Ectodermal cell (in vitro differentiated cells): ENCODE results near the gene PCDH12.
A peak's percentile ranks its signal among the peaks of the same experiment; 100 is the strongest.
"Not testable (repeated sequence)": the region's sequence is repeated elsewhere in the genome, so short reads cannot be mapped to it uniquely, and the experiment has no call there.

ENCODE experiments used
- H3K27ac ChIP-seq: 2 replicates; pipeline ENCODE4 v1.7.0; 2013; ENCODE audit warnings: mild to moderate bottlenecking, low read depth, low read length; ENCODE audit not compliant: insufficient read depth, poor library complexity, severe bottlenecking
- H3K27me3 ChIP-seq: 2 replicates; pipeline ENCODE4 v1.7.0; 2013; ENCODE audit warnings: mild to moderate bottlenecking, low read length; ENCODE audit not compliant: insufficient read depth, control insufficient read depth, poor library complexity, severe bottlenecking
- H3K36me3 ChIP-seq: one replicate; pipeline ENCODE4 v1.7.0; 2013; ENCODE audit warnings: low read length; ENCODE audit not compliant: control insufficient read depth, insufficient read depth
- H3K4me1 ChIP-seq: one replicate; pipeline ENCODE4 v1.7.0; 2013; ENCODE audit warnings: low read length; ENCODE audit not compliant: control insufficient read depth, insufficient read depth
- H3K4me3 ChIP-seq: 2 replicates; pipeline ENCODE4 v1.7.0; 2013; ENCODE audit warnings: low read depth, low read length, control low read depth; ENCODE audit not compliant: insufficient read depth
- H3K9me3 ChIP-seq: 2 replicates; pipeline ENCODE4 v1.7.0; 2013; ENCODE audit warnings: mild to moderate bottlenecking, low read length, moderate library complexity; ENCODE audit not compliant: control insufficient read depth
- WGBS, 2 experiments: methylation state at CpG; one replicate each; pipeline ENCODE4 v1.1.7; 2013; ENCODE audit warnings: missing lambda C conversion rate in 2 of 2; 5-methylcytosine and 5-hydroxymethylcytosine counted together

The PCDH12 gene

DNA sequence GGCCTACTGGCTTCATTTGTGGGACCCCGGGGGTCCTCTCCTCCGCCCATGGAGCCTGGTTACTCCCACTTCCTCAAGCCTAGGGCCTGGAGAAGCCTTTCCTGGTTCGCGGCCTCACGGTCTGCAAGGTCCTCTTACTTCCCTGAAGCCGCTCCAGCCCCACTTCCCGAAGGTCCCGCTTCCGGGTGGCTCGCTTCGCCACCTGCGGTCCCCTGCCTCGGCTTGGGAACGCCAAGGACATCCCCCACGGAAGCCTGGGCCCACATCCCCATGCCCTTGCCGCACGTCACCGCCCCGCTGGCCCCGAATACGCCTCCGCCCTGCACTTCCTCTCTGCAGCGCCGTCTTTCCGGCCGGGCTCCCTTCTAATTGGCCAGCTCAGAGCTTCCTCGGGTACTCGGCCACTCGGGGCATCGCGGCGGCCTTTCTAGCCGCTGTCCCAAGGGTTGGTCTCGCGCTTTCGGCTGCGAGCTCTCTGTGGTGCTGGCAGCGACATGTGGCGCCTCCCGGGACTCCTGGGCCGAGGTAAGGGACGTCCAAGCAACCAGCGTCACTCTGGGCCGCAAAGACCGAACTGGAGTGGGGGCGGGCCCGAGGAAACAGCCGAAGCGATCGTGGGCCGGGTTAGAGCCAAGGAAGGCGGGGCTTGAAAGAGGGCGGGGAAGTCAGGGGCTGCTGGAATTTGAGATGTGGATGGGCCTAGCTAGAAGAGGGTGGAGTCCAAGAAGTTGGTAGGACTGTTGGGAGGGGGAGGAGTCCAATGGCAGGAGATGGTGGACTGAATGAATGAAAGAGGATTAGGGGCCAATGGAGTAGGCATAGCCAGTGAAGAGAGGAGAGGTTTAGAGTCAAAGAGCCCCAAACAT lies 34.3 kb downstream of the PCDH12 start, which contains the start of gene DELE1:
Gene DELE1, plus strand, starts transcription at position 424 of the 866 bp plus-strand sequence. Its CDS starts 71 bp downstream, at position 495.
- H3K9me3 ChIP-seq, result no peaks in the 10 kb centered on the region
- H3K4me1 ChIP-seq, result no peaks in the 10 kb centered on the region
- no peaks in the 10 kb centered on the region for H3K27me3 ChIP-seq
- H3K36me3 ChIP-seq, result peaks cover 23% of the 10 kb centered on the region
- 0 to 1% methylated on average over 53 of the region's 53 CpGs for WGBS, 2 experiments
- peak within 1 kb of the TSS; percentile 81 for H3K27ac ChIP-seq
- peak within 1 kb of the TSS; percentile 53 for H3K4me3 ChIP-seq

- not testable (repeated sequence) for H3K27me3 ChIP-seq, H3K27ac ChIP-seq
- whole genome bisulfite sequencing, 2 experiments, result 70 to 71% methylated on average over 28 of the region's 28 CpGs
Measured at GRCh38 chr5:141922827-141923447, 35.1 kb downstream of the PCDH12 start.

GRCh38 chr5:141920771-141921170 lies 37.2 kb downstream of the PCDH12 start:
- no peaks in the 10 kb centered on the region for H3K36me3 ChIP-seq
- H3K4me1 ChIP-seq, result no peaks in the 10 kb centered on the region
- 93% methylated on average over 2 of the region's 2 CpGs for WGBS, 2 experiments
- no peaks in the 10 kb centered on the region for H3K27me3 ChIP-seq
- H3K27ac ChIP-seq, result no peak overlapping the region
- H3K9me3 ChIP-seq, result no peaks in the 10 kb centered on the region
- no peak overlapping the region for H3K4me3 ChIP-seq

More at GRCh38 chr5:141922827-141923447, 35.1 kb downstream of the PCDH12 start:
- not testable (repeated sequence) for H3K4me1 ChIP-seq, H3K9me3 ChIP-seq
- peak overlapping the region; percentile 53 for H3K4me3 ChIP-seq
- H3K36me3 ChIP-seq, result peaks cover 16% of the 10 kb centered on the region

- no peak overlapping the region for H3K27ac ChIP-seq
- no peak overlapping the region for H3K4me3 ChIP-seq
- H3K36me3 ChIP-seq, result no peaks in the 10 kb centered on the region
- H3K4me1 ChIP-seq, result no peaks in the 10 kb centered on the region
- no peaks in the 10 kb centered on the region for H3K27me3 ChIP-seq
- no peaks in the 10 kb centered on the region for H3K9me3 ChIP-seq
- WGBS, 2 experiments, result 93 to 95% methylated on average over 8 of the region's 8 CpGs
Measured at GRCh38 chr5:141919218-141920119, 38.5 kb downstream of the PCDH12 start.

DNA sequence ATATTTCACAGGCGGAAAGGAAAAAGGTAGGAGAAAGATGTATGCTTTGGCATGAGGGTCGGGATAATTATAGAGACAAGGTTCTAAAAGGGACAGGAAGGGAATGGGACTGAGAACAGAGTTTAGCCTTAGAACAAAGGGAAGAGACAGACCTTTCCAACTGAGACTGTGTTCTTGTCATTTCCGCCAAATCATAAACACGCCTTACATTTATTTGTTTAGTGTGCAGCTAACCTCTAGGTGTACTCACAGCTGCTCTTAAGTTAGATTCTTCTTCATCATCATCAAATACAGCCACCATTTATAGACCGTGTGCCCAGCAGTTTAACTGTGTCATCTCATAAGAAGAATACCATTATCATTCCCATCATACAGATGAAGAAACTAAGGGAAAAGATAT lies 40.2 kb downstream of the PCDH12 start:
- Histone ChIP-seq H3K4me1 (peaks cover 7% of the 10 kb centered on the region), H3K4me3 (no peak overlapping the region), H3K27ac (no peak overlapping the region), H3K27me3 (peaks cover 14% of the 10 kb centered on the region), H3K9me3 (no peaks in the 10 kb centered on the region), H3K36me3 (no peaks in the 10 kb centered on the region)
- WGBS, 2 experiments, result 71 to 75% methylated on average over 5 of the region's 5 CpGs

GRCh38 chr5:141916522-141916921 lies 41.5 kb downstream of the PCDH12 start:
- H3K27ac ChIP-seq, result no peak overlapping the region
- H3K27me3 ChIP-seq, result peaks cover 15% of the 10 kb centered on the region
- 94 to 98% methylated on average over 2 of the region's 2 CpGs for WGBS, 2 experiments
- no peaks in the 10 kb centered on the region for H3K36me3 ChIP-seq
- H3K9me3 ChIP-seq, result no peaks in the 10 kb centered on the region
- H3K4me3 ChIP-seq, result no peak overlapping the region
- peaks cover 7% of the 10 kb centered on the region for H3K4me1 ChIP-seq

DNA sequence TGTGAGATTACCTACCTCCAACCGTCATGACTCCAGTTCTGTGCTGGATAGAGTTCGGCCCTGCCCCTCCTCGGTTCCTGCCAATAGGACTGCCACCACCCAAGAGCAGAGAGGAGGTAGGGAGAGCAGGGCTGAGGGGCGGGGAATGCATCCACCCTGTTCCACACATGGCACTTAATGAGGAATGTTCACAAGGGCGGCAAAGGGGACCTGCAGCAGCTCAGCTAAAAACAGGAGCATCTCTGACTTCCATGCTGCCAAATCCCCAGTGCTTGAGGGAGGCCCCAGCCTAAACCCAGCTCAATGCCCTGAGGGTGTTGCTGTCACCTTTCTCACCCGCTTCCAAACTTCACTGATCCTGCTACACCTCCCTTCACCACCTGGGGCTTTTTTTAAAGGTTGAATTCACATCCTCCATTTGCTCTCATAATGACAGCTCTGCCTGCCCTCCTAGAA lies 42.1 kb downstream of the PCDH12 start:
- Histone ChIP-seq H3K4me3 (no peak overlapping the region), H3K9me3 (no peaks in the 10 kb centered on the region), H3K36me3 (no peaks in the 10 kb centered on the region), H3K27ac (no peak overlapping the region), H3K27me3 (peaks cover 15% of the 10 kb centered on the region), H3K4me1 (peaks cover 7% of the 10 kb centered on the region)
- WGBS, 2 experiments, result 51 to 60% methylated on average over 6 of the region's 6 CpGs

- no peaks in the 10 kb centered on the region for H3K36me3 ChIP-seq
- H3K27ac ChIP-seq, result no peak overlapping the region
- H3K9me3 ChIP-seq, result no peaks in the 10 kb centered on the region
- peaks cover 15% of the 10 kb centered on the region for H3K27me3 ChIP-seq
- 92 to 94% methylated on average over 3 of the region's 3 CpGs for WGBS, 2 experiments
- H3K4me3 ChIP-seq, result no peak overlapping the region
- peaks cover 7% of the 10 kb centered on the region for H3K4me1 ChIP-seq
Measured at GRCh38 chr5:141914797-141915196, 43.2 kb downstream of the PCDH12 start.

DNA sequence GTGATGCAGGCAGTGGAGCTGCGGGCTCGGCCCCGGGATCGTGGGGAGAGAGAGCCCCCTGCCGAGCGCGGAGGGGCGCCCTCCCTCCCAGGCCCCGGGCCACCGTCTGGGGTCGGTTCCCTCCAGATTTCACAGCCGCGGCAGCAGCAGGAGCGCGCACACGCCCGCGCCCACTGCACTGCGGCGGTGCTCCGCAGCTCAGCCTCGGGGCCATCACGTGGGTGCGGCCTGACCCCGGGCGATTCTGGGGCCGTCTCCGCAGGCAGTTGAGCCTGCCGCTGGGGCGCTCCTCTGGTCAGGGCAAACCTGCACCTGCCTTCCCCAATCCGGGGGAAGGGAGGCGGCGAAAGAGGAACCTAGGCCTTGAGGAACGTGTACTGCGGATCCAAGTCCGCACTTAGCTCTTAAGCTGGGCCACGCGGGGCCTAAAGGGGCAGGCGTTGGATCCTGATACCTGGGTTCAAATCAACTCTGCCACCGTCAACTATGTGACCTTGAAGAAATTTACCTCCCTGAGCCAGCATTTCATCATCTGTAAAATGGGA lies 43.7 kb downstream of the PCDH12 start:
- peak overlapping the region; percentile 24 for H3K4me3 ChIP-seq
- 13 to 14% methylated on average over 40 of the region's 40 CpGs for WGBS, 2 experiments
- H3K4me1 ChIP-seq, result peaks cover 7% of the 10 kb centered on the region
- H3K36me3 ChIP-seq, result no peaks in the 10 kb centered on the region
- no peaks in the 10 kb centered on the region for H3K9me3 ChIP-seq
- no peak overlapping the region for H3K27ac ChIP-seq
- H3K27me3 ChIP-seq, result peaks cover 15% of the 10 kb centered on the region
